NCI-H748 treated with DMSO at 0.1 percent for 48 hours (cell line): ENCODE data around the gene IL9.
"Not testable (repeated sequence)": the region's sequence is repeated elsewhere in the genome, so short reads cannot be mapped to it uniquely, and the experiment has no call there.

Experiments
- DNase-seq: peaks from one replicate; lab custom pipeline; 2025; lab: John Stamatoyannopoulos, UW

The IL9 gene

DNA sequence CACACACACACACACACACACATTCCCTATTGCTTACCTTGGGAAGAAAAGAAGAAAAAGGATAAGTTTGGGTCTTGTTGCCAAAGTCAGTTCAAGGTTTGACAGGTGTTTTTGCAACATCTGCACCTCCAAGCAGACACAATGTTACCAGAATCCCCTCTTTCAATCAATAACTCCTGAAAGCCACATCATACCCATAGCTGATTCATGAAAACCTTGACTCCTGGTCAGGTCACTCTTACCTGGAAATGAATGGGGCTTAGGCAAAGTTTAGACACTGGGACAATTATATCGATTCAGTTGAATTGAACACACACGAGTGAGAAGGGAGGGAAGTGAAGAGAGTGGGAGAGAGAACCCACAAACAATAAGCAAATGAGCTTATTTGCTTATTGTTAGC is 27.0 kb downstream of the IL9 start:
- no peak for DNase-seq

DNA sequence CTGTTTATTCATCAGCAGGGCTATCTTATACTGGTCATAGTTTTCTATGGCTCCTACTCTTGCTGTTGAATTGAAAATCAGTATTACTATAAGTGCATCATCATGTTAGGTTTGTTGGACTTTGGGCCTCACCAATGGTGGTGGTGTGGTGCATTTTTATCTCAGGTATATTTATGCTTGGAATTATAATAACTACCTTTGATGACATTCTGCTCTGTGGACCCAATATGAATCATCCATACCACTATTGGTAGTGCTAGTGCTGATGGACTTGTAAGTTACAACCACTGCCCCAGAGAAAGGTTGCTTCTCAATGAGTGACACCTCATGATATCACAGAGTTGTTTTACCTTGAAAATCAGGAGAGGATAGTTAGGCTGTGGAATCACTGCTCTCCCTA is 28.0 kb downstream of the IL9 start:
- DNase-seq: no peak

DNA sequence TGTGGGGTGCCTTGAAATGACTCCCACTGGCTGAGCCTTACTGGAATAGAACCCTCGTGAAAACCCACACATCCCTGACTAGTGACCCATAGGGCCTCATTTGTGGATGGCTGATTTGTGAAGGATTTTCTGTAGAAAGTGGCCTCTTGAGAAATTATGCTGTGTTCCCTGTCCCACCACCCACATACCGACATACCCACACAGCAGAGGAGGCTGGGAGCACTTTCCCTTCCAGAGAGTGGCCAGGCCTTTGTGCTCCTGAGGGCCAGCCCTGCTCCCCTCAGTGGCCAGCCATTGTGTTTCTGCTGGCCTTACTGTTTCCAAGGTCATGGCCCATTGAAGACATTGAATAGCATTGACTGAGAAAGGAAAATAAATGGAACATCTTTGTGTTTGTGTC is 29.6 kb downstream of the IL9 start:
- DNase-seq: no peak

DNA sequence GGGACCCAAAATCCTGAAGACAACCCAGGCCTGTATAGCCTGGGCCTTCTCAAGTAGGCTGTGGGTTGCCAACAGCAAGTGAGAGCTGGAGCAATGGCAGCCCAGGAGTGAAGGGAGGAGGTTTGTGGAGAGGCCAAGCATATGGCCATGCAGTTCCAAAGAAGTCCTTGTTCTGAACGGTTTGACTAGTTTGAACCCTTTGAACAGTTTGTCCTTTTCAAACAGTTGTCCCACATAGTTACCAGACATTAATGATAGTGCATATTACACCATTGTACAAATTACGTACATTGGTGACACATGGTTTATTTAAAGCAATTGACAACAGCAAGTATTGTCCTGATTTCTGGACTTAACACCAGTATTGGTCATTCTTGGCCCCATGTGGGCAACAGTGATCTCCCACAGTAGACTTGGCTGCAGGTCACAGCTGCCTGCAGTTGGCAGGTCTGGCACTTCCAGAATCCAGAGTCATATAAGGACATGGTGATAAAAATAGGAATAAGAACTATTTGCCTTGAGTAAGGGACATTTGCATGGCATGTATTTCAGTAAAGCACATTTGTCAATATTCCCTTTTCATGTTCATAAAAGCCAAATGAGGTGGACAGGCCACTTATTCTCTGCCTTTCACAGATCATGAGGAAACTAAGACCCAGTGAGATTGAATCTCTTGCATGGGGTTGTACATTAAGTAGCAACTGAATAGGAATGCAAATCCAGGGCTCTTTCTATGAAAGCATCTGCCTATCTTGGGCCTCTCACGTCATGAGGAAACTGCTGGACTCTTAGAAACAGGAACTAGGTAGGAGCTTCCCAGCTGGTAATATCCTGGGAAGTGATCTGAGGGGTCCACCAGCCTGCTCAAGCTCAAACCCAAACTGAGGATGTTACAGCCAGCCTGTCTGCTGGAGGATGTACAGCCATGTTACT is 30.9 kb downstream of the IL9 start:
- DNase-seq: no peak

DNA sequence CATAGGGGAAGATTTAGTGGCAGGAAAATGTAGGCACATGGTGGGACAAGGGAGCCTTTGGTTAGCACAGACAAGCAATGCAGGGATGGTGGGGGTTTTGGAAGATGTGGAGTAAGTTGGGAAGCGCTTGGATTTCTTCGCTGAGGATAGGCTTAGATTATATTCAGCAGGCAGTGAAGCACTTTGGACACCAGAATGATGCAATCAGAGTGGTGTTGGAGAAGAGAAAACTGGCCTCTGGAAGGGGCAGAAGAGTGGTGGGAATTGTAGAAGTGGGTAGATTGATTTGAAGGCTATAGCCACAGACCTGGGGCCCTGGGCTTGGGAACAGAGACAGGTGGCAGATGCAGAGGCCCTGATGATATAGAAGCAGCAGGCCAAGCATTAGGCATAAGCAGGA is 32.9 kb downstream of the IL9 start:
- DNase-seq: no peak

DNA sequence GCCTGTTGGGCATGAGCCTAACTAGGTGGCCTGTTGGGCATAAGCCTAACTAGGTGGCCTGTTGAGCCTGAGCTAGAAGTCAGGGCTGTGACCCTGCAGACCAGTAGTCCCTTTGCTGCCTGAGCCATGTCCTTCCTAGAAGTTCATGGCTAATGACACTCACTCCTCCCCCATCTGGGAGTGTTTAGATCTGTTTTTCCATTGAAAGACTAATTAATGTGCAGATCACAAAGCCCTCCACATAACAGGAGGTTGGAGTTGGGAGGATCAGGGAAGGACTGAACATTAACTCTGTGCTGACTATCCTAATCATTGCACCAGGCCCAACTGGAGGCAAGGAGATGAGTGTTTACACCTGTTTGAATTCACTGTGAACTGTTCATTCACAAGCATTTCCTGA is 33.6 kb downstream of the IL9 start:
- DNase-seq: no peak

DNA sequence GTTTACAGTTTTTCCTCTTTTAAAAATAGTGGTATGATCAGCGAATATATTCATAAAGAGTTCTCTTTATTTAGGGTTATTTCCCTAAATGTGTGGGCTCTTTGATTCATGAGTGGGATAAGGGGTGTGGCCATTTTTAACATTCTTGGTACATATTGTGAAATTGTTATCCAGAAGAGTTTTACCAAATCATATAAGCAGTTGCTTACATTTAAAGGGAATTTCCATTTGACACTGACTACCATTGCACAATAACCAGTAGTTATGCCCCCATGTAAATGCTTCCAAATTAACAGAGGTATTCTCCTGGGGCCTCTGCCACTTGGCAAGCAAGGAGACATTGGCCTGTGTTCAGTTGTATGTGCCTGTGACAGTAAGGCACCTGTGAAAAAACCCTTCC is 34.0 kb downstream of the IL9 start:
- DNase-seq: no peak

DNA sequence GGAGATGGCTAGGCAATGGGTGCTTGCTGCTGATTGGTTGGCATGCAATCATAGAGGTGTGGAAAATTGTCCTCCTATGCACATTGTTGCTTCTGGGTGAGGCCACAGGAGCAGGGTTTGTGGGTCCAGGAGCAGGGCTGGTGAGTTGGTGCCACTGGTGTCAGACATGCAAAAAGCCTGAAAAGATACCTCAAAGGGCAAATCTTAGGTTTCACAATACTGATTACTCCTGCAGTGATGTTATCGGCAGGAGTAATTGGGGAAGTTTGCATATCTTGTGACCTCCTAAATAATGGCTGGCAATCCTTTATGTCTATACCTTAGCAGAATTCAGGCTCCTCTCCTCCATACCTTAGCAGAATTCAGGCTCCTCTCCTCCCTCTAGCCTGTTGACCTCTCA is 36.0 kb downstream of the IL9 start:
- DNase-seq: no peak

DNA sequence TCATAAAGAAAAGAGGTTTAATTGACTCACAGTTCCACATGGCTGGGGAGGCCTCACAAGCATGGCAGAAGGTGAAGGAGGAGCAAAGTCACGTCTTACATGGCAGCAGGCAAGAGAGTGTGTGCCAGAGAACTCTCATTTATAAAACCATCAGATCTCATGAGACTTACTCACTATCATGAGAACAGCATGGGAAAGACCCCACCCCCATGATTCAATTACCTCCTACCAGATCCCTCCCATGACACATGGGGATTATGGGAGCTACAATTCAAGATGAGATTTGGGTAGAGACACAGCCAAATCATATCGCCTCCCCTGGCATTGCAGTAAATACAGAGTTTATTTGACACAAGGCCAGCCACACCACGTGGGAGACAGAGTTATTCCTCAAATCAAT is 36.5 kb downstream of the IL9 start:
- DNase-seq: not testable (repeated sequence)

DNA sequence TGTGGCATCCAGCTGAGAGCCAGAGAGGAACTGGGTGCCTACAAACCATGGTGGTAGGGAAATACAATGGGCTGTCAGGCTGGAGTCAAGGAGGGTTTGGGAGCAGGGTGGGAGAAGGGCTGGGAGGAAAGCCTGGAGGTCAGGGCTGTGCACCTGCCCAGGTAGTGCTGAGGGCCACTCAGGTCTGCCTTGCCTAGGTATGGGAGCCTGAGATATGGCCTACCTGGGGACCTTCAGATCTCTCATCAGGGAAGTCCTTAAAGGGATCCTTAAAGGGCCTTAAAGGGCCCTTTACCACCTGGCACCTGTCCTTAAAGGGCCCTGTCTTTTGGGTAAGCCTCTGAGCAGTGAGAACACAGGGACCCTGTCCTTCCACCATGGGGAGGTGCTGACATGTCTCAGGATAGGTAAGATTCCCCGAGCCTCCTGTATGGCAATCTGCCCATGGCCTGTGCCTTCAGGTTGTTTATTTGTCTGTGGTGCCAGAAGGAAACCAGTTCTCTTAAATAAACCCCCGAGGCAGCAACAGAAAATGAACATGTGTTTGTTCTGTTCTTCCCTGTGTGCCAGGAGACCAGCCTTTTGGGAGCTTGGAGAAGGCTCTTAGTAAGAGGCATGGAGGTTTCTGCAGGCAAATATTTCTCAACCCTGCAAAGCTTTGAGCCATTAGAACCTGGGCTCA is 37.9 kb downstream of the IL9 start:
- DNase-seq: no peak

DNA sequence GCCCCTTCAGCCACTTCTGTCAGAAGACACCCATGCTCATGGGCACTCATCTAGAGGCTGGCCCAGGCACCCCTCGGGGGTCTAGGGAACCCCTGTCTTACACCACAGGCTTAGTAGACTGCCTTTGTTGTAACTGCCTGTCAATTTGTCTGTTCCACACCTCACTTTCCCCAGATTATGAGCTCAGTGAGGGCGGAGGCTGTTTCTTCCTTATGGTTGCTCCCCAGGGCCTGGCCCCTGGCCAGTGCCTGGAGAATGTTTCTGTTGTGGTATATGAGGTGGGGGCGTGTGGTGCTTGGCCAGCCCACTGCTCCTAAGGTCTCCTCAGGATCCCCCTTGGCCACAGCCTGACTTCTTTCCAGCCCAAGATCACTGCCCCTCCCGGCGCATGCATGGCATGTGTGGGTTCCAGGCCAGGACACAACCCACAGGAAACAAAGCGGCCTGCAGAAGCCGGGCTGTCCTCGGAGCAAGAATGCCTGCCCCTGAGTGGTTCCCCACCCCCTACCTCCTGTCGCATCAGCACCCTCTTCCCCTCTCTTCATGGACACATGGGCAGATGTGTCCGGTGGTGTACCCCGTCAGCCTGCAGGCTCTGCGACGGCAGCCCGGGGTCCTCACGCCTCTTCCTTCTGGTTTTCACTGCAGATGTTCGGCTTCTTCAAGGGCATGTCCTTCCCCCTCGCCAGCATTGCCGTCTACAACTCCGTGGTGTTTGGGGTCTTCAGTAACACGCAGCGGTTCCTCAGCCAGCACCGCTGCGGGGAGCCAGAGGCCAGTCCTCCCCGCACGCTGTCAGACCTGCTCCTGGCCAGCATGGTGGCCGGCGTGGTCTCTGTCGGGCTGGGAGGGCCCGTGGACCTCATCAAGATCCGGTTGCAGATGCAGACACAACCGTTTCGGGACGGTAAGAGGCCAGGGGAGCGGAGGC is 43.5 kb downstream of the IL9 start:
- DNase-seq: no peak

DNA sequence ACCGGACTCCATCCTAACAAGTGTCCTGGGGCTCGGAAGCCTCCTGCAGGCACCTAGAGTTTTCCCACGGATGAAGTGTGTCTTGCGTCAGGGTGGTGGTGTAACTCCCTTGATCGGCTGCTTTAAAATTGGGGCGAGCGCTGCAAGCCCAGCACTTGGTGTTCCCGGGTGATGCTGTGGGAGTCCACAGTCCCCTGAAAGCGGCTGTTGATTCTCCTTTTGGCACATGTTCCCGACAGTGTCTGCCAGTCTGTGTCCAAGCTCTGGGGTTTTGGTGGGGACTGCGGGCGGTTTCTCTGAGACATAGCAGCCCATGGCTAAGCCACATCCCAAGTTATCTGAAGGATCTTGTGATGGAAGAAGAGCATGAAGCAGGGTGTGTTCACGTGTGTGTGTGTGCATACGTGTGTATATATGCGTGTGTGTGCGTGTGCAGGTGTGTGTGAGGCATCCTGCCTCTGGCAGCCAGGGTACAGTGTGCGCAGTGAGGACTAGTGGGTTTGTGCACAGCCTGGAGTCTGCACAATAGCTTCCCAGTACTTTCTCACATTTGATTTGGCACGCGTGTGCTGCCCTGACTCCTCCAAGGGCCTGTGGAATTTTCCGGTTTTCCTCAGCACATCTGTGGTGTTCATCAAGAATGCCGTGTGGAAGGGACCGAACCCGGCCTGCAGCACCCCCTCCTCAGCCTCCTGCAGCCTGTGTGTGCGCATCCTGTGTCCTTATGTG is 44.3 kb downstream of the IL9 start:
- DNase-seq: no peak

DNA sequence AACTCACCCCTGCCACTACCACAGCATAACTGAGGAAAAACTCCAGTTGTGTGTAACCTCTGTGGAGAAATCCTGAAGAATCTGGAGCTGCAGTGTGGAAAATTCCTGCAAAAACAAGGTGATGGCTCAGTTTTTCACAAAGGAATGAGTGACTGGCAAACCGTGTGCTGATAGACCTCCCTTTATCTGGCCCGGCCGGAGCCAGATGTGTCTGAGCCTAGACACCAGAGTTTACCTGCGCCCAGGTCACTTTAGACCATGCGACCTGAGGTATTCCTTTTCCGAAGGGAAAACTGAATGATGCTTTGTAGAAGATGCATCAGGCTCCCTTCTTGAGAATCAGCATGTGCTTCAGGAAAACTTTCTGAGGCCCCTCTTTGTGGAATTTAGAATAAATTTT is 45.0 kb downstream of the IL9 start:
- DNase-seq: no peak

DNA sequence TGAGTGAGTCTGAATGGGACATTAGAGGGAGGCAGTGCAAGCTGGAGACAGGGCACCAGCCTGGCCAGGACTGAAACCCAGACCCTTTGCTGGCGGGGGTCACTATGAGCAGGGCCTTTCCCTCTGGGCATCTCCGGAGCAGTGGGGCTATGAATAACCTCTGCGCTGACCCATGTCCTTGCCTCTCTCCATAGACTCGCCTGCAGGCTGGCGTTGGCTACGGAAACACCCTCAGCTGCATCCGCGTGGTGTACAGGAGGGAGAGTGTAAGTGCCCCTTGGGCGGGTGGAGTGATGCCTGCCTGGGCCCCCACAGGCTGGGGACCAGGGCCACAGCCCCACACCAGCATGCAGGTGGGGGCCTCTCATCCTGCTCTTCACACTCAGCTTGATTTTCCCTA is 45.4 kb downstream of the IL9 start:
- no peak for DNase-seq

DNA sequence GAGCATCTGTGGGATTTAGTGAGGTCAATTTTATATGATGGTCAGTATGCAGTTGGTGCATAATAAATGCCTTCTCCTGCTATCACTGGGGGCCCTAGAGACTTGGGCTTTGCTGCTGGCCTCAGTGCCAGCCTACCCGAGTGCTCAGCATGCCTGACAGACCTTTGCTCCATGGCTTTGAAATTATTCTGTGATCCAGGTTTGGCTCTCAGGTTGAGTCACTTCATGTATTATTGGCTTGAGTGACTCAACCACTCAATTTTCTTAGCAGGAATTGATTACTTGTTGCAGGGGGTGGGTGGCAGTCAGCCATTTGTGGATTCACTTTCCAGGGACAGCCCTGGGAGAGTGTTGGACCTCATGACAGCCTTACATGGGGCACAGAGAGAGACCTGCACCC is 47.7 kb downstream of the IL9 start:
- DNase-seq: no peak

DNA sequence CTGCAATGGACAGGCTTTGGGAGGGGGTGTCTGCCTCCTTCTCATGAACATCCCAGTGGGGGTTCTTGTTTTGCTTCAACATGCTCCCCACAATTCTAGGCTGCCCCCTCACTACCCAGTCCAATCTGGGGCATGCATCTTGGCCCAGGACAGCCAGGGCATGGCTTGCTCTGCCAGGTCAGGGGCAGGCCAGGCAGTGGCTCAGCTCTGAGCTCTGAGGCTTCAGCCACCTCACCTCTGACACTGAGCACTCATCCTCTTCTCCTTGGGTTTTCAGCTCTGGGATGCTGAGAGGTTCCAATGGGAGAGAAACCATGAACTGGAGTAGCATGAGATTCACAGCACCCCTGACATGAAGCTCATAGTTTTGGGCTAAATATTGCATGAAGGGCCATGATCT is 49.3 kb downstream of the IL9 start:
- no peak for DNase-seq

DNA sequence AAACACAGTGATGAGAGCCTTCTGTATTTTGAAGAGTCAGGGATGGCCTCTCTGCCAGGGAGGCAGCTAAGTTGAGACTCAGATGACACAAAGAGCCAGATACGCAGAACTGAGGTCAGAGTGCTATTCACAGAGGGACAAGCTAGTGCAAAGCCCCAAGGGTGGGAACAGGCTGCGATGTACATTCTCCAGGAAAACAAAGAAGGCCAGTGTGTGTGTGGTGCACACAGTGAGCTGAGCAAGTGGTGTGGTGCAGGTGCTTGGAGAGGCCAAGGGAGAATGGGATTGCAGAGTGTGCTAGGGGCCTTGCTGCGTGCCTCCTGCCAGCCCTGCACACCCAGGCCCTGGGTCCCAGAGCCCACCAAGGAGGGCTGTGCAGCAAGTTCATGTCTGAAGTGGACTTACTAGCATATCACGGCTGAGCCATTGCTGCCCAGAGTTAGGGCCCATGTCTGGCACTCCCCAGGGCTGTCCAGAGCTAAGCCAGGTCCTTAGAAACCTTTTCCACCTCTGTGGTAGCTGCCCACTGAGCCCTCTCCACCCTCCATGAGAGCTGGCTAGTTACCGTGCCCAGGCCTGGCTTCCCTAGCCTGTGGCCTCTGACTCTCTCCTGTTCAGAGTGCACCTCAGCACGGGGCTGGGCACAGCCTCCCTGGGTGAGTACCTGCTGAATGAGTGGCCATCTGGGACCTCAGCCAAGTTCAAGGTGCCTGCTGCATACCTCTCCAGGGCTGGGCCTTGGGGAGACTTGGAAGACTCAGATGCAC is 51.9 kb downstream of the IL9 start:
- DNase-seq: no peak

DNA sequence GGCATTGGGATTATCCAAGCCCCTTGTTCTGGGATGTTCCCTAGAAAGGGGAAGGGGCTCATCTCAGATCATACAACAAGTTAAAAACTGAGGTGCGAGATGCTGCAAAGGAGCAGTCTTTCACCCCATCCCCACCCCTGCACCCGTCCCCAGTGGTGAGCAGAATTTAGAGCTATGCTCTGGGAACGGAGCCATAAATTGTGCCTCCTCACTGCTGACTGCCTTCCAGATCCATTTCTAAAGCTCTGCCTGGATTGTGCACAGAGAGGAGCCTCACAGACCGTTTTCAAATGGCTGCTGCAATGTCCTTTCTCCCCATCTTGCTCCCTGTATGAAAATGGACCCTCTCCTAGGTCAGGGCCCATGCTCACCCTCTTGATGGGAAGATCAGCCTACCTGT is 52.9 kb downstream of the IL9 start:
- DNase-seq: no peak
